Measurements from ENCODE around the gene FOXP1.
A peak's percentile ranks its signal among the peaks of the same experiment; 100 is the strongest.

FOXP1 gene

GRCh38 chr3:71290301-71290700 is 293.2 kb downstream of the FOXP1 start:
- DNase-seq, result no peak

GRCh38 chr3:71288269-71288930 is 295.1 kb downstream of the FOXP1 start:
- no peak for DNase-seq

GRCh38 chr3:71285086-71285485 is 298.4 kb downstream of the FOXP1 start:
- DNase-seq, result no peak

- no peak for DNase-seq
These were observed 300.6 kb downstream of the FOXP1 start for GRCh38 chr3:71282976-71283375.

GRCh38 chr3:71281280-71281679 is 302.2 kb downstream of the FOXP1 start:
- DNase-seq, result no peak

GRCh38 chr3:71277341-71277740 is 306.2 kb downstream of the FOXP1 start:
- DNase-seq, result no peak

- DNase-seq, result no peak
These were observed 307.0 kb downstream of the FOXP1 start for GRCh38 chr3:71276531-71276930.

GRCh38 chr3:71273453-71273852 is 310.1 kb downstream of the FOXP1 start:
- DNase-seq, result no peak

GRCh38 chr3:71271596-71271995 is 311.9 kb downstream of the FOXP1 start:
- no peak for DNase-seq

GRCh38 chr3:71269906-71270305 is 313.6 kb downstream of the FOXP1 start:
- peak; percentile 16 for DNase-seq

- no peak for DNase-seq
These were observed 315.0 kb downstream of the FOXP1 start for GRCh38 chr3:71268462-71268999.

GRCh38 chr3:71266875-71267274 is 316.7 kb downstream of the FOXP1 start:
- no peak for DNase-seq

- no peak for DNase-seq
These were observed 318.1 kb downstream of the FOXP1 start for GRCh38 chr3:71265365-71265915.

- no peak for DNase-seq
These were observed 318.7 kb downstream of the FOXP1 start for GRCh38 chr3:71264840-71265239.

GRCh38 chr3:71262364-71263265 is 320.9 kb downstream of the FOXP1 start:
- no peak for DNase-seq

- DNase-seq, result no peak
These were observed 322.7 kb downstream of the FOXP1 start for GRCh38 chr3:71260782-71261181.

GRCh38 chr3:71258526-71258925 is 325.0 kb downstream of the FOXP1 start:
- no peak for DNase-seq

- DNase-seq, result no peak
These were observed 325.4 kb downstream of the FOXP1 start for GRCh38 chr3:71258116-71258515.

GRCh38 chr3:71255498-71255897 is 328.0 kb downstream of the FOXP1 start:
- no peak for DNase-seq

- no peak for DNase-seq
These were observed 329.1 kb downstream of the FOXP1 start for GRCh38 chr3:71254281-71255057.

- DNase-seq, result no peak
These were observed 330.4 kb downstream of the FOXP1 start for GRCh38 chr3:71253169-71253568.

- DNase-seq, result no peak
These were observed 331.1 kb downstream of the FOXP1 start for GRCh38 chr3:71252466-71252865.
